NB4 (cell line): Measurements from ENCODE around the gene RTKN.

Source experiments
- DNase-seq: peaks from one replicate; pipeline ENCODE4 v3.0.0; 2010; ENCODE audit warnings: low read depth
- H3K4me3 ChIP-seq: one replicate; pipeline ENCODE4 v1.5.1; 2011; ENCODE audit warnings: mild to moderate bottlenecking, low read depth, low read length, moderate library complexity
- MAX ChIP-seq: IDR thresholded peaks from 2 replicates; pipeline ENCODE4 v1.6.1; 2011; ENCODE audit warnings: low read depth, low read length
- MYC ChIP-seq: IDR thresholded peaks from 2 replicates; pipeline ENCODE4 v1.6.1; 2011; ENCODE audit warnings: low read depth, low read length
- POLR2A ChIP-seq: IDR thresholded peaks from 2 replicates; pipeline ENCODE4 v1.6.1; 2011; ENCODE audit warnings: mild to moderate bottlenecking; ENCODE audit not compliant: insufficient read length; ENCODE audit errors: extremely low read depth
- TF ChIP-seq, protein P1 (sequence below): IDR thresholded peaks from one replicate; pipeline ENCODE4 v1.5.1; 2012; ENCODE audit warnings: low read depth, low read length

Gene RTKN

GRCh38 chr2:74457549-74458131 lies 15.9 kb upstream of the RTKN start:
- TF ChIP-seq, protein P1, sequence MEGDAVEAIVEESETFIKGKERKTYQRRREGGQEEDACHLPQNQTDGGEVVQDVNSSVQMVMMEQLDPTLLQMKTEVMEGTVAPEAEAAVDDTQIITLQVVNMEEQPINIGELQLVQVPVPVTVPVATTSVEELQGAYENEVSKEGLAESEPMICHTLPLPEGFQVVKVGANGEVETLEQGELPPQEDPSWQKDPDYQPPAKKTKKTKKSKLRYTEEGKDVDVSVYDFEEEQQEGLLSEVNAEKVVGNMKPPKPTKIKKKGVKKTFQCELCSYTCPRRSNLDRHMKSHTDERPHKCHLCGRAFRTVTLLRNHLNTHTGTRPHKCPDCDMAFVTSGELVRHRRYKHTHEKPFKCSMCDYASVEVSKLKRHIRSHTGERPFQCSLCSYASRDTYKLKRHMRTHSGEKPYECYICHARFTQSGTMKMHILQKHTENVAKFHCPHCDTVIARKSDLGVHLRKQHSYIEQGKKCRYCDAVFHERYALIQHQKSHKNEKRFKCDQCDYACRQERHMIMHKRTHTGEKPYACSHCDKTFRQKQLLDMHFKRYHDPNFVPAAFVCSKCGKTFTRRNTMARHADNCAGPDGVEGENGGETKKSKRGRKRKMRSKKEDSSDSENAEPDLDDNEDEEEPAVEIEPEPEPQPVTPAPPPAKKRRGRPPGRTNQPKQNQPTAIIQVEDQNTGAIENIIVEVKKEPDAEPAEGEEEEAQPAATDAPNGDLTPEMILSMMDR = no peak
- TF ChIP-seq MYC (no peak; the same call in 1 of the 2 replicates), MAX (peak; percentile 13), POLR2A (peak; percentile 80)
- peak; percentile 79 for DNase-seq
- peak overlapping the region; percentile 83 for H3K4me3 ChIP-seq

- peak; percentile 34; the same call in 1 of the 2 replicates for TF ChIP-seq MYC
- no peak for TF ChIP-seq POLR2A
- no peak for DNase-seq
- peak overlapping the region; percentile 83 for H3K4me3 ChIP-seq
Observed at GRCh38 chr2:74457129-74457548, 15.4 kb upstream of the RTKN start.

DNA sequence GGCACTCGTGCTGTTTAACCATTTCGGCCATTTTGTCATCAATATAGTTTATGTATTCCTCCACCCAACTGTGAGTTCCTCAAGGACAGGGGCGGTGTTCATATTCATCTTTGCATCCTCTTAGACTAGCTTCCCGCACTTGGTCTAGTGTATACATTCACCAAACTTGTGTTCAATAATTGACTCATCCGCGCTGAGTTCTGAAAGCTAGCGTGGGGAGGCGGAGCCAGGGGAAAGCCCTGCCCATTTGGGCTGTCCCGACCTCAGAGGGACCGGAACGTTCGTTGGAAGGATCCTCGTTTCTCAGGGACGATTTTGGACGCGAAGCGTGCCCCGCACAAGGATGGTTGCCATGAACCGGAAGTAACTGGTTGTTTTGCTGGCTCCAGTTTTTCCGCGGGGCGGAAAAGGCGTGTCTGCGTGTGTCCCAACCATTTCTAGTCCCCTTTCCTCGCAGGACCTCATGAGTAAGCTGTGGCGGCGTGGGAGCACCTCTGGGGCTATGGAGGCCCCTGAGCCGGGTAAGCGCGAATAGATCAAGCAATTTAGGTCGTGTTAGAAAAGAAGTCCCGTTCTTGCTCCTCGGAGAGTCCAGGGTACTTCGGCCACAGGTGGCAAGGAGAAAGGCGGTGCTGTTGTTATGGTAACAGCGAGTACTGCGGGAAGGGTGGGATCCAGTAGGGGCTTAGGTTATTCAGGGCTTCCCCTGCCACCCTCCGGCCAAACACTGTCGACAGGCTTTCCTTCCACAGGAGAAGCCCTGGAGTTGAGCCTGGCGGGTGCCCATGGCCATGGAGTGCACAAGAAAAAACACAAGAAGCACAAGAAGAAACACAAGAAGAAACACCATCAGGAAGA lies 13.1 kb upstream of the RTKN start, which contains the start of gene INO80B:
TSS of gene INO80B (plus strand) at position 434 of the 858 bp plus-strand sequence. CDS start at position 464, 30 bp downstream.
- peak; percentile 99 for DNase-seq
- H3K4me3 ChIP-seq = peak within 1 kb of the TSS; percentile 87
- TF ChIP-seq MAX (peak; percentile 87), POLR2A (peak; percentile 58), MYC (peak; percentile 93)
- TF ChIP-seq, protein P1 = no peak

GRCh38 chr2:74450570-74451190 lies 8.9 kb upstream of the RTKN start:
- no peak for TF ChIP-seq MAX
- TF ChIP-seq MYC = no peak
- TF ChIP-seq, protein P1 = no peak
- no peak for TF ChIP-seq POLR2A
- no peak overlapping the region for H3K4me3 ChIP-seq
- no peak for DNase-seq

GRCh38 chr2:74448771-74449170 lies 7.0 kb upstream of the RTKN start:
- DNase-seq = no peak
- H3K4me3 ChIP-seq = no peak overlapping the region
- TF ChIP-seq MAX = no peak
- no peak for TF ChIP-seq POLR2A
- TF ChIP-seq, protein P1 = no peak
- no peak for TF ChIP-seq MYC
